ENCODE measurements around the gene AOC3.

AOC3 gene

GRCh38 chr17:42886283-42887176, 35.5 kb downstream of the AOC3 start:
- no peak for TF ChIP-seq CTCF (IDR thresholded peaks at IDR 0.05; ENCODE audit: insufficient read depth, low read depth, low read length, missing control alignments)
- no peak for DNase-seq (ENCODE audit: low read depth)
- no peak overlapping the region for H3K4me3 ChIP-seq (ENCODE audit: low read length)

DNA sequence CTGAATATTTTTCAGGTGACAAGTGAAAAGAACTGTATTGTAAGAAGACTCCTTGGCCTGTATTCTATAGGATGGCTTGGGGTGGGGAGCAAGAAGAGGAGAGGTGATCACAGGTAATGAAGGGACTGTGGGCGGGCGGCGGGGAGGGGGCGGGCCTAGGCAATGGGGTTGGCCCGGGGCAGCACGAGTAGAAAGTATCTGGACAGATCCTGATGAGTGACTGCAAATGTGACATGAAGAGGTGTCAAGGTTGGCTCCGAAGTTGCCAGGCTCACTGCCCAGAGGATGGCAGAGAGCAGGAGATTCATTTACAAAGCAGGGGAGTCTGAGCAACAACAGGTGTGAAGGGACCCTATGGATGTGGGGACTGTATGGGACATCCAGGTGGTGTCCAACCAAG, 38.8 kb downstream of the AOC3 start:
- H3K4me3 ChIP-seq (ENCODE audit: low read length) = no peak overlapping the region
- no peak for TF ChIP-seq CTCF (IDR thresholded peaks at IDR 0.05; ENCODE audit: insufficient read depth, low read depth, low read length, missing control alignments)
- no peak for DNase-seq (ENCODE audit: low read depth)

GRCh38 chr17:42891539-42892152, 40.6 kb downstream of the AOC3 start:
- no peak for DNase-seq (ENCODE audit: low read depth)
- TF ChIP-seq CTCF (IDR thresholded peaks at IDR 0.05; ENCODE audit: insufficient read depth, low read depth, low read length, missing control alignments) = no peak
- H3K4me3 ChIP-seq (ENCODE audit: low read length) = no peak overlapping the region

DNA sequence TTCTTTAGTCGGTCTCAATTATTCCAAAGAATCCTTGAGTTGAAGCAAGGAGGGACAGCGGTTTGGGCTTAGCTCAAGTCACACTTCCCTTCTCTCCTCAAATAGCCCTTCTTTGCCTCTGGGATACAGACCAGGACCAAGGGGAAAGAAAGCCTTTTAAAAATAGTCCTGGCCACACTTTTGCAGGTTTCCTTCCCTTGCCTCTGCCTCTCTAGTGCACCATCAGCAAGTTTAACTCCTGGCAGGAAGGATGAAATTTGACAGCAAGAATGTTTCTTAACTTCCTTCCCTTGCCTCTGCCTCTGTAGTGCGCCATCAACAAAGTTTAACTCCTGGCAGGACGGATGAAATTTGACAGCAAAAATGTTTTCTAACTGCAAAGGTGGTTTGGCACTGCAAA, 42.4 kb downstream of the AOC3 start:
- H3K4me3 ChIP-seq (ENCODE audit: low read length) = no peak overlapping the region
- no peak for DNase-seq (ENCODE audit: low read depth)
- TF ChIP-seq CTCF (IDR thresholded peaks at IDR 0.05; ENCODE audit: insufficient read depth, low read depth, low read length, missing control alignments) = no peak

- TF ChIP-seq CTCF (IDR thresholded peaks at IDR 0.05; ENCODE audit: insufficient read depth, low read depth, low read length, missing control alignments) = no peak
- DNase-seq (ENCODE audit: low read depth) = no peak
- H3K4me3 ChIP-seq (ENCODE audit: low read length) = no peak overlapping the region
These were observed 43.5 kb downstream of the AOC3 start for GRCh38 chr17:42894283-42895184.

- peak; percentile 88 for DNase-seq (ENCODE audit: low read depth)
- no peak overlapping the region for H3K4me3 ChIP-seq (ENCODE audit: low read length)
These were observed 44.2 kb downstream of the AOC3 start for GRCh38 chr17:42895185-42895555.

More at GRCh38 chr17:42895185-42895555, 44.2 kb downstream of the AOC3 start:
- no peak for TF ChIP-seq CTCF (IDR thresholded peaks at IDR 0.05; ENCODE audit: insufficient read depth, low read depth, low read length, missing control alignments)

All from epithelial cell of esophagus (primary cell).